ENCODE data around the gene SAMSN1.
A peak's percentile ranks its signal among the peaks of the same experiment; 100 is the strongest.

The SAMSN1 gene

DNA sequence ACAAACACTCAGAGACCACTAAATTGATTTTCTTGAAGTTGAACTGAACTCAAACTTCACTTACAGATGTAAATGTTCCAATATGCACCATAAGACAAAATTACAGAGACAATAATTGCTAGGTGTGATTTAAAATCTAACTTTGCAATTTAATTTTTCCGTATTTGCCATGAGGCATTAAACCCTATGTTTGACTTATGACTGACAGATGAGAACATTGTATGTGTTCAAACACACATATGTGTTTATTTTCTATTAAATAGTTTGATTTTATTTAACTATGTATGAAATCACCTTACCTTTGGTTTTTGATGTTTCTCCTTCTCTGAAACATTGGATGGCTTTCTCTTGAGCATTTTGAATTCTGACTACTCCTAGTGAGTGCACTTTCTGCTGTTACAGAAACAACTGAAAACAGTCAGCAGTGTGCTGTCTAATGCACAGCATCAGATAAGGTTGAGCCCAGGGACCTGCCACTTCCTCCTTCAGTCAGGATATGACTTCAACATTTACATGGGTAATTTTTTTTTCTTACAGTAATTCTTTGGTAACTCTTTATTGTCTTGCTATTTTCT lies at the start of gene SAMSN1:
SAMSN1 (minus strand) TSS at position 410 of the 575 bp plus-strand sequence; CDS start at position 356, 54 bp downstream.
- peak; percentile 66 to 71 for DNase-seq

DNA sequence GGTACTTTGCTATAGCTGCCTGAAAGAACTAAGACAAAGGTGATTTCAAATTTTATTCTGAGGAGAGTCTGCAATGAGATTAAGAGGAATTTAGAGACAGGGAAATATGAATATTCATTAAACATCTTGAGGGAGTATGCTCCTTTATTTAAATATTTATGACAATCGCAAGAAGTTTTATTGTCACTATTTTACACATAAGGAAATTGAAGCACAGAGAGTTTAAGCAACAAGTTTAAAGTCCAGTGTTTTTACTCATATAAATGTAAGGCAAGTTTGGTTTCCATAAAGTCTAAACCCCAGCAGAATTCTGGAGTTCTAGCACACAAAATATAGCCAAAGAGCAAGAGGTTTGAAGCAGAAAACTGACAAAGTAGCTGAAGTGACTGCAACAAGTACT lies 49.3 kb upstream of the SAMSN1 start:
- DNase-seq = no peak

GRCh38 chr21:14594967-14595366 lies 48.9 kb upstream of the SAMSN1 start:
- no peak for DNase-seq

- DNase-seq = no peak
Measured at GRCh38 chr21:14593230-14593629, 47.1 kb upstream of the SAMSN1 start.

GRCh38 chr21:14592296-14593000 lies 46.3 kb upstream of the SAMSN1 start:
- DNase-seq = no peak

- DNase-seq = no peak
Measured at GRCh38 chr21:14591882-14592281, 45.8 kb upstream of the SAMSN1 start.

DNA sequence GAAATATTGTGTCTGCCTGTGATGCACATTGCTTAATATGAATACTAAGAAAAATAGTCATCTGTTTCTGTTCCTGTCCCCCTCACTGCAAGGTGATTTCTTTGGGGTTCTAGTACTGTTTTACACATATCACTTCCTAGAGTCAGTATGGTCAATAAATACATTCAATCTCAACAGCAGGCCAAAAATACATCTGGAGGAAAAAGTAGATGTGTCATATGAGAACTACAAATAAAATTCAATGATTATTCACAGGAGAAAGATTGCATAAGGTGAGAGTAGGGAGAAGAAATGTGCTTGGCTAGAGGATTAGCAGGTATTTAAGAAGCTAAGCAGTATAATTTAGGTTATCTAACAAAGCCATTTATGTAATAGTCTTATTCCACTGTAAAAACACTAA lies 45.3 kb upstream of the SAMSN1 start:
- no peak for DNase-seq

- DNase-seq = no peak
Measured at GRCh38 chr21:14589855-14590563, 43.9 kb upstream of the SAMSN1 start.

DNA sequence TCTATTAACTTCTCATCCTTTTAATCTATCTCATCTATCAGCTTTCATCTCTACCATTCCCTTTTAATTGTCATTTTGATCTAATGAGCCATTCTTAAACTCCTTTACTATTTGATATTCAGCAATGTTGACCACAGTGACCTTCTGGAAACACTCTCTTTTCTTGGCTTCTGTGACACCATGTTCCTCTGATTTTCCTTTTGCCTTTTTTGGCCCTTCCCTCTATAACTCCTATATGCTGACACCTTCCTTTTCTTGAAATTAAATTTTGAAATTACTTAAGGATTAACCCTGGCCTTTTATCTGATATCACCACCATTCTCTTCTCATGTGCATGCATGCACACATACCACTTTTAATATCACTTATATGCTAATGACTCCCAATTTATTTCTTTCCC lies 41.2 kb upstream of the SAMSN1 start:
- no peak for DNase-seq

DNA sequence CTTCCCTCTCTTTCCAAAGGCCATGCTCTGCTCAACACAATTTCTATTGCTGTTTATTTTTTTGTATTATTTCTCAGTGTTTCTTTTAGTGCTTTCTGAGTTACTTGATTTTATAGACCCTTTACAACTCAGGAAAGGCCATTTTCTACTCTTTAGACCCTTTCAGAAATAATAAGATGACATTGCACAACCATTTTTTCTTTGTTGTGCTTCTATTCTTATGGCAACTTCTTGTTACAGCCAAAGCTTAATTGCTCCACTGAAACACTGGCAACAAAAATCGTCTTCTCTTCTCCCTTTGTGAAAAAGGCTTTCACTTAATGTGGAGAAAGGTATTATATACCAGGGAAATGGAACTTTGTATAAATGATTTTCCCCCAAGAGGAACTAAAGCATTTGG lies 39.0 kb upstream of the SAMSN1 start:
- DNase-seq = no peak

DNA sequence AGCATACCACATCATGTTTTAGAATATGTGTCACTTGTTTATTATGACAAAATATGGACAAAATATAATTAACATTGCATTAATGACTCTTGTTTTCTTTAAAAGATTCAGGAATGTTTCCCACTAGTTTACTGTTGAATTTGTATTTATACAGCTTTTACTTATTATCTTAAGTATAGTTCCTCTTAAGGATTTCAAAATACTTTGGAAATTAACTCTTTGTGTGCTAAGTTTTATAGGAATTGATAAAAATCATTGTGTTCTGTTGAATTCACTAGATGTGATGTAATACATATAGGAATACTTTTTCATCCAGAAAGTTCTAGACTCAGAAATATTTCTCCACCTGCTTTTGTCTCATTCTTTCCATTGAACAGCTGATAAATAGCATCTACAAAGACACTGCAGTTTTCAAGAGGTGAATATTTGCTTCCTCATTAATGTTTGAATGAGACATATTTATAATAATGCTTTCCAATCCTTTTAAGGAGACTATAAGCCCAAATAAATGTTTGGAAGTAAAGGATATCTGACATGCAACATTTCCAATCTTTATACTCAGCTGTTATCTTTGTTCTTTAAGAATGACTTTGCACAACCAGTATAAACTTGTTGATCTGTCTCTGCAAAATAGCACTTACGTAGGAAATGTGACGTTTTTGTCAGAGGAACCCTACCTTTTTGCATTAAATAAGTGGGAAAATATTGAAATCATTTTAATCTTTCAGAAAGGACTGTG lies 38.4 kb upstream of the SAMSN1 start:
- no peak for DNase-seq

- peak in 1 of 2 donors; percentile 3 for DNase-seq
Measured at GRCh38 chr21:14583629-14584255, 37.6 kb upstream of the SAMSN1 start.

- DNase-seq = no peak
Measured at GRCh38 chr21:14582934-14583628, 37.0 kb upstream of the SAMSN1 start.

- DNase-seq = peak; percentile 5 to 25
Measured at GRCh38 chr21:14581902-14582457, 35.9 kb upstream of the SAMSN1 start.

- no peak for DNase-seq
Measured at GRCh38 chr21:14573244-14573643, 27.1 kb upstream of the SAMSN1 start.

GRCh38 chr21:14572204-14572780 lies 26.2 kb upstream of the SAMSN1 start:
- no peak for DNase-seq

- DNase-seq = no peak
Measured at GRCh38 chr21:14569868-14570267, 23.8 kb upstream of the SAMSN1 start.

DNA sequence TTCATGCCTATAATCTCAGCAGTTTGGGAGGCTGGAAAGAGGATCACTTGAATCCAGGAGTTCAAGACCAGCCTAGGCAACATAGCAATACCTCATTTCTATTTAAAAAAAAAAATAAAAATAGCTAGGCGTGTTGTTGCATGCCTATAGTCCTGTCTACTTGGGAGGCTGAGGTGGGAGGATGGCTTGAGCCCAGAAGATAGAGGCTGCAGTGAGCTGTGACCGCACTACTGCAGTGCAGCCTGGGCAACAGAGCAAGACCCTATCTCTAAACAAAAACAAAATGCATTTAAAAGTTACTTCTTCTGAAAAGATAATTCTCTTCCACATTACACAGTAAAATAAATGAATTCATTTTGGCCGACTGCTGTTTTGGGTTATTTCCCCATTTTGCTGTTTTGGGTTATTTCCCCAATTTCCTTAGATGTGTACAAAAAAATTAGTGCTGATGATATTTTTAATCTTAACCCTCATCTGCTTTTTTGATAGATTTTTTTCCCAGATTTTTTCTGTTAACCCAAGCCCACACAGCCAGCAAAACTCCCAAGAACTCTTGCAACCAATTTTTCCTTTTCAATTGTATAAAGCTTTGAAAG lies 23.0 kb upstream of the SAMSN1 start:
- DNase-seq = no peak

DNA sequence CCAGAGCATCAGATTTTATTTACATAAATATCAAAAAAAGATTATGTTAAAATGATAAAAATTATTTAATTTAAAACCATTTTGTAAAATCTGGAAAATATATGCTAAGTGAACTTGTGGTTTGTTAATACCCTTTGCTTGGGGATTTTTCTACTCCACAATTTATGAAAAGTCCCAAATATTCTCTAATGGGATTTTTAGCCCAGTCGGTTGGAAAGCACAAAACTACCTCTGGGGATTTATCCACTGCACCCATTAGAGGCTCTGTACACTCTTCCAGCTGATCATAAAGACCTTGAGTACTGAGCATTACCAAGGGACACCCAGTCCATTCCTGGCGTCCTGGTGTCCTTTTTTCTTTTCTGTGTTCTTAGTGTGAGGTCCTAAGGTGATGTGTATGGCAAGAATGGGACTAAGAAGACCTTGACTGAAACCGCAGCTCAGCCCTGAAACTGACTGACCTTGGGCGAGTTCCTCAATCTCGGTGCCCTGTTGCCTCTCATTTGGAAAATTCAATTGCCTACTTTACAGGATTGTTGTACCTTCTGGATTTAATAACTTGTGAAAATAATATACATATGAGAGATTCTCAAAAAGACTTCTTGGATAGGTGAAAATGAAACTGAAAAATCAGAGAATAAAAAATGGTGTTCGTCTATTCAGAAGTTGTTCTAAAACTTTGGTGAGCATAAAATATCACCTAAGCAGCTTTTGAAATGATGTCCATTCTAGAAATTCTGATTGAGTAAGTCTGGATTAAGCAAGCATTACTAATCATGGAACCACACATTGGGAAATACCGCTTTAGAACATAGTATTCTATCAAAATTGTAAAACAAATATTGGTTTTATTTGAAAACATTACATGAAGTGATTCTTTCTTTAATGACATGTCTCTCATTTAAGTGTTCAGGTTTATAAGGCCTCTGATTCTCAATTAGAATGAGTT lies 21.5 kb upstream of the SAMSN1 start:
- DNase-seq = no peak

DNA sequence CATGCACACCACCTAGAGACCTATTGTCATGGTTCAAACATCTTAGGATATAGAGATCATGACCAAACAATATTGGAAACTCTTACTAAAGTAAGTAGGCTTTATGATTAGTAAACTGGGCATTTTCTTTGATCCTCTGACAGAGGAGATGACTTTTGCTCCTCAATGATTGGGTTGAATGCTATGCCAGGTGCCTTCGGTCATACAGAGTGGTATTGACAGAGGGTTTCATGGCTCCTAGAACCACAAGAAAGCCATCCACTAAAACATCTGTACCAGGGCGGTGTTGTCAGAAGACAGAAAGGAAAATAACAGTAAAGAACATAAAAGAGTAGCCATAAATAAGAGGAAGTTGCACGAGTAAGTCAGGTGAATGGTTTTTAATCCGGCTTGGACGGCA lies 20.8 kb upstream of the SAMSN1 start:
- DNase-seq = no peak
